Raji (cell line): ENCODE measurements around the gene AGAP3.

Experiments
- POLR2A ChIP-seq: IDR thresholded peaks from 2 replicates; pipeline ENCODE4 v1.6.1; 2011; ENCODE audit warnings: low read depth, low read length, control low read depth; ENCODE audit not compliant: insufficient read depth

Gene AGAP3

DNA sequence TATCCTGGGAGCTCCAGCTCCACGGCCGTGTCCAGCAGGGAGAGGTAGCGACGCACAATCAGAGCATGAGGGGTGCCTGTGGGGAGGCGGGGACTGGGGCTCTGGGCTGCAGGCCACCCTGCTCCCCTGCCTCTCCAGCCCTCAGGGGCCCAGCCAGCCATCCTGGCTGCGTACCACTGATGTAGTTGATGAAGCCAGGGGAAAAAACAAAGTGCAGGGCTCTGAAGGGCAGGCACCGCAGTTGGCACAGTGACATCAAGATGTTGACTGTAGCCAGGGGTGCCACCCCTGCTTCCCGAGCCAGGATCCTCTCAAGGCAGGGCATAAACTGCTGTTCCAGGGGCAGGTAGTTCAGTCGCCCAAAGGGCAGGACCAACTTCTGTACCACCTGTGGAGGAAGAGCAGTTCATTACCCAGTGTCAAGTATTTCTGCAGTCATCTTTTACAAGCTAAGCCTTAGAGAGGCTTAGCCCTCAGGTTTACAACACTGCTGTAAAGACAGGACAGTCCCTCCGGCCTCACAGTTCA, 8.5 kb upstream of the AGAP3 start:
- TF ChIP-seq POLR2A = no peak; the same call in 1 of the 2 replicates

DNA sequence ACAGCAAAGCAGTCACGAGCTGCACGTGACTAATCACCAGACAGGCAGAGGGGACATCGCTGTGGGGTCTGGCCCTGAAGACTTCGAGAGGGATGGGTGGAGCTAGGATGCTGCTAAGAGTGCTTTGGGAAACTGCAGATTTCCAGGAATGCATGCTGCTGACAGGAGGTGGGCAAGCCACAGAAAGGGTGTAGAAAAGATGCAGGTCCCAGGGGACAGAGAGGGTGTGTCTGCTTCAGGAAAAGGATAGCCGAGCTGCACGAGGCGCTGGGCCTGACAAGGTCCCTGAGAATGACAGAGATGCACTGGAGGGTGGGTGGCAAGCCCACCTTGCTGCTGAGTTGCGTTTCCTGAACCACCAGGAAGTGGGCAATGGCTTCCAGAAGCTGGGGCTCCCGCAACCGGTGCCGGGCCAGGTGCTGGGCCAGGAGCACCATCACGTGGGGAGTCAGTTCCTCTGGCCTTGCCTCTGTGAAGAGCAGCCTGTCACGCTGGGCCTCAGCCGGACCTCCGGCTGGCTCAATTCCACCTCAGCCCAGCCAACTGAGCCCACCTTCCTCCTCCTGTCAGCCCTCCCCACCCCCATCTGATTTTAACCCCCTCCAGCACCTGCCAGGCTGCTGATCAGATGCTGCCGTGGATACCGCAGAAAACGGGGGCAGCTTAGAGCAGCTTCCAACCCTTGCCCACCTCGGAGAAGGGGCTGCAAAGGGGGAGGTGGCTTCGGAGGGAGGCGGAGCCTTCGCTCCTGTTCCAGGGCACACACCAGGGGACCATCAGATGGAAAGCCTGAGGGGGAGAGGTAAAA, 7.8 kb upstream of the AGAP3 start:
- TF ChIP-seq POLR2A = peak; percentile 24; the same call in 1 of the 2 replicates

DNA sequence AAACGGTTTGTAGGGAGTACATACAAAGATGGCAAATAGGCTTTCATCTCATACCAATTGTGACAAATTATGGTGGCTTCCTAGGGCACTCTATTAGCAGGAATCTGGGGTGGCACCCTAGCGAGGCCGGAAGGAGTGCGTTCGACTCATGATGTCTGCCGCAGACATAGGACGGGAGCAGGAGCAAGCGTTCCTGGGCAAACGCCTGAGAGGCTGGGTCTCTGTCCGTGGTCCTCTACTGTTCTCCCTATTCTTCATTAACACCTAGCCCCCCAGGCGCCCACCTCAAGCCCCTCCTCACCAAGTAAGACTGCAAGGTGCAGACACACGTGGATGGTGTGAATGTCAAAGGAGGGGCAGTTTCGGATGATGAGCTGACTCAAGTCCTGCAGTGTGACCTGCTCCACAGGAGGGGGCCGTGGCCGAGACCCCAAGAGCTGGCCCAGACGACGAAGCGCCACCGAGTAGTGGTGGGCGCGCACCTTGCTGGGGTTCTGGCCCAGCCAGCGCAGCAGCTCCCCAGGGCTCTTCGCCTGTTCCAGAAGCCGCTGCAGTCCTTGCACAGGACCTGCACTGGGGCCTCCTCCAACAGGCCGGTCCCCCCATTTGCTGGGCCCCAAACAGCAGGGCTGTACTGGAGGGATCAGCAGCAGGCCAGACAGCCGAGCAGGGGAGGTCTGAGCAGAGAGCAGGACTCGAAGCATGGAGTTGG, 6.9 kb upstream of the AGAP3 start:
- no peak for TF ChIP-seq POLR2A

DNA sequence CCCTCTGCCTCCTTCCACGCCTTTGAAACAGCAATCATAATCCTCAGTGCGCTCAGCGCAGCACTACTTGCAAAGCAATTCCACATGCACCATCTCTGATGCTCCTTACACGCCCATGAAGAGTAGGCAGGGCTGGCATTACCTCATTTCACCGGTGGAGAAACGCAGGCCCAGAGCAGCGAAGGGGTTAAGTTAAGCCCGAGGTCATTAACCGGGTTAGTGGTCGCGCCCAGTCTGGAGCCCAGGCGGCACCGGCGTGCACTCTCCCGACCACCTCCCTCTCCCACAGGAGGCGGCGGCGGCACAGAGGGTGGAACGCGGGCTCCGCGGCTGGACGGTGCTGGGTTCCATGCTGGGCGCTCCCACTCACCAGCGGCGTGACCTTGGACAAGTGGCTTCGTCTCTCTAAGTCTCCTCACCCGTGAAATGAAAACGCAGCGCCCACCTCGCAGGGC, 6.2 kb upstream of the AGAP3 start:
- no peak for TF ChIP-seq POLR2A

GRCh38 chr7:151080522-151081169, 5.6 kb upstream of the AGAP3 start, which contains the start of gene FASTK:
FASTK (minus strand) TSS chr7:151080809; CDS start chr7:151080766, 43 bp downstream.
- TF ChIP-seq POLR2A = peak; percentile 81

DNA sequence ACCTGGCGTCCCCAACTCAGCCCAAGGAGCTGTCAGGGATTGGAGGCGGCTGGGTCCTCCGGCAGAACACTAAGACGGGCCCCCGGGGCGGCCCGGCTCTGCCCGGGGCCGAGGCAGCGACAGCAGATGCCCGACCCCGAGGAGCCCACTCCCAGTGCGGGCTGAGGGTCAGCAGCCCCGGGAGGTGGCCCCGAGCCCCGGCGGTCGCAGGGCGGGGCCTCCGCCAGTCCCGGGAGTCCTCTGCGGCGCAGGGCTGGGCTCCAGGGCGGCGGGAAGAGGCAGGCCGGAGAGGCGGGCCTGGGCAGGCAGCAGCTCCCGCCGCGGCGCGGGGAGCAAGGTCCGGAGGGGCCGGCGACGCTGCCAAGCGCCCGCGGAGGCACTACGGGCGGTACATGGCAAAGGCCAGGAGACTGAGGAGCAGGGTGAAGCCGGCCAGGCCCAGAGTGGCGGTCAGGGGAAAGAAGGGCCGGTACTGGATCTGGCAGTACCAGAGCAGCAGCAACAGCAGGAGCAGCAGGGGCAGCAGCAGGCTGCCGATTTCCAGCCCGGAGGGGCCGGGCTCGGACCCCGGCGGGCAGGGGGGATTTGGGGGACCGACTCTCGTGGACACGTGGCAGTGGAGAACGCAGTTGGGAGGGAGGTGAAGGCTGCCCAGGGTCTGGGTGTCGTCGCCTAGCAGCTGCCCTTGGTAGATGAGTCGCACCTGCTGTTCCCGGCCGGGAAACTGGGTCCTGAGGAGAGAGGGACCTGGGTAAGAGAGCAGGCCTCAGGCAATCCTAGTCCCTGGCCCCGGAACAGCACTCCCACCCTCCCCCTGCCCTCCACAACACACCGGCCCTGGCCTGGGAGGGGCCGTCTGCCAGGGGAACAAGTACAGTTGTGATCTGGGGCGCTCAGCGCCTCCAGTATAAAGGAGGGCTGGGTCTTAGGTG, 4.8 kb upstream of the AGAP3 start:
- no peak for TF ChIP-seq POLR2A

GRCh38 chr7:151082141-151083070, 3.9 kb upstream of the AGAP3 start:
- no peak for TF ChIP-seq POLR2A

- TF ChIP-seq POLR2A = peak; percentile 61; the same call in 1 of the 2 replicates
Observed at GRCh38 chr7:151083071-151083823, 3.0 kb upstream of the AGAP3 start, which contains the start of gene TMUB1. TMUB1 (minus strand) TSS chr7:151083493; CDS start chr7:151082563, 930 bp downstream.

DNA sequence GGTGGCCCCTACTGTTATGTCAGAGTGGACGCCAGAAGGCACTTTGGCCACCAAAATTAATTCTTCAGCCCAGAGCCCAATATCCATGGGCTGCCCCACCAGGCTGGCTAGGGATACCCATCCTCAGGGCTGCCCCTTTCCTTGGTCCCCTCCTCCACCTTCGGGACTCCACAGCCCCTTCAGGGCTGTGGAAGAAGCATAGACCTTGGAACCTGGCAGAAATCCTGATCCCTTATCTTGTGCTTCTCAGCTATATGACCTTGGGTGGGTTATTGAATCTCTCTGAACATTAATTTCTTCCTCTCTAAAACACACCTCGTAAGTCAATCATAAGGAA, 2.5 kb upstream of the AGAP3 start:
- TF ChIP-seq POLR2A = no peak

DNA sequence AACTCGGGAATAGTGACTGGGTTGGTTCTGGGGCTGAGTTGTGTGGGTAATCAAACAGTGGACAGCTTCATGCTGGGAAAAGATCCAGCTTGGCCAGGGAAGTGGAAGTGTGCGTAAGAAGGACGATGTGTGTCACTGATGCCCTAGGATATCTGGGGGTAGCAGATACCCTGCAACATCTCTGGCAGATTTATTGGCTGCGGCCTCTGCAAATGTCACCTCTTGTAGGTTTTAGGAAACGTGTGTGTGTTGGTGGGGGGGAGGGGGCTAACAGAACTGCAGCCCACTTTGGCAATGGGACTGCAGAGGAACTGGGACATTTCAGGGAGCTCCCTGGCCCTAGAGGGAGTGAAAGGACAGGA, 965 bp upstream of the AGAP3 start:
- TF ChIP-seq POLR2A = no peak

DNA sequence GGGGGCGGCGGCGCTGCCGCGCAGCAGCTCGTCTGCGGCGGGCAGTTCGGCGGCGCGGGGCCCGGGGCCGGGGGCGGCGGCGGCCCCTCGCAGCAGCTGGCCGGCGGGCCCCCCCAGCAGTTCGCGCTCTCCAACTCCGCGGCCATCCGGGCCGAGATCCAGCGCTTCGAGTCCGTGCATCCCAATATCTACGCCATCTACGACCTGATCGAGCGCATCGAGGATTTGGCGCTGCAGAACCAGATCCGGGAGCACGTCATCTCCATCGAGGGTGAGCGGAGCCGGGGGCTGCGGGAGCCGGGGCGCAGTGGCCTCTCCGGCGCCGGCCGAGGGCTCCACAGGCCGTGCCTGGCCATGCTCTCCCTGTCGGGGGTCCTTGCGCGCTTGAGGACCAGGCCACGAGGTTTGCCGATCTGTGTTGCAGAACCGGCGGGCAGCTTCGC, 548 bp downstream of the AGAP3 start:
- no peak for TF ChIP-seq POLR2A

DNA sequence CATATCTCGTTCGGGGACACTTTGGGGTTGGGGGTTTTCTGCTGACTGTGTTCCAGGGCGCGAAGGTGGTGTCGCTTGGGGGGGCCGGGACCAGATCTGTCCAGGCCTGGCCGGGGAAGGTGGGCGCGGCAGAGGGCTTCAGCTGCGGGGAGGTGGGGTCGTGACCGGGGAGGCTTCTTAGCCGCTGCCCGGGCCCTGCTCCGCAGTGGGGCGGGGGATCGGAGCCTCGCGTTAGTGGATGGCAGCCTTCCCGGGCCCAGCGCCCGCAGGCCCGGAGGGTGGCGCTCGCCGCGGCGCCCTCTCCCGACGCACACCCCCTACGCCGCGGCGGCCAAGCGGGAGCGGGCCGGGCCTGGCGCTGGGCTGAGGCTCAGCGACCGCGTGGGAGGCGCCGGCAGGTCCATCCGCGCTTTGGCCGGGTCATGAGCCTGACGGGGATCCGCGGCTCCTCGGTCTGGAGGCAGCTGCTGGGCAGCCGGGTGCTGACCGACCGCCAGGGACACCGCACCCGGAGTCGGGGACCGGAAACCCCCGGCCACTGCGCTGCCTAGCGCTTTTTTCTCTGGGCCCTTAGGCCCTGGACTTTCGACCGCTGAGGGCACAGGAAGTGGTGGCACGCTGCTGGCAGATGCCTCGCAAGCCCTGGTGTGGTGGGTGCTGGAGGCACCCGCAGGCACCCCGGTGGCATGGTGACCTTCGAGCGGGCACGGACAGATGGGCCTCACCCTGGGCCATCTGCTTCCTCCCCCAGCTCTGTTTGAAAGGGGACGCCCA, 1.2 kb downstream of the AGAP3 start:
- 0 out of 2 replicates have a peak, but pooled peaks have one; percentile 25 for TF ChIP-seq POLR2A
